NCI-H2227 treated with DMSO at 0.1 percent for 48 hours (cell line): ENCODE results near the gene VPS36.
"Not testable (repeated sequence)": the region's sequence is repeated elsewhere in the genome, so short reads cannot be mapped to it uniquely, and the experiment has no call there.

Experiments used
- DNase-seq: peaks from one replicate; lab custom pipeline; 2025; lab: John Stamatoyannopoulos, UW

The VPS36 gene

GRCh38 chr13:52446265-52446664 lies 4.2 kb downstream of the VPS36 start:
- DNase-seq, result no peak

DNA sequence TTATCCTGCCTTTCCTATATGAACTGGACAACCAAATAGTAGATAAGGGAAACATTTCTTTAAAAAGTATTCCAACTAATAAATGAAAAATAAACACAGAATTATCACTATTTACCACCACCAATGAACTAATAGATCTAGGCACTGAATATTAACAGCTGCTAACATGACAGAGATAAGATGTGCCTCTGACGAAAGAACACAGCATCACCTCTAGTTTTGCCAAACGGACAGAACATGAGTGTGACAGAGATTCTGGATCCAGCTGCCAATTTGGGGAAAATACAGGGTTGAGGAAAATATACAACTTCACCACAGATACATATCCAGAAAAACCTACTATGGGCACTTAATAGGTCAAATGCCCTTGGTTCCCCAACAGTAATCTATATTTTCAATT lies 18.0 kb downstream of the VPS36 start:
- DNase-seq, result no peak

DNA sequence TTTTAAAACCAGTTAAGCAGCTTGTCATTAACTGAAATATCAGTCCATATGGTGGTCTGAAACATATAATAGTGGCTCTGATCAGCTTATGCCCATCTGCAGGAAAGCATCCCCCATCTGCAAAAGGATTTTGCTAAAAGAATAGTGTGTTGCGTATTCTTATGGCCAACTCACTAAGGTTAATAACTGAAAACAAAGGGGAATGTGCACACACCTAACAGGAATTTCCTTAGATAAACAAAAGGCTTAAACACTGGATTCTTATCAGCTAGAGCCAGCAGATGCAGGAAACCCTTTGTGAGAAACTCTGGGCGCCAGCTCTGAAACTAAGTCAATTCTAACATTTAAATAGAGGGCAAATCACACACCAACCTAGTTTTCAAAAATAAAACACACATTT lies 22.1 kb downstream of the VPS36 start:
- DNase-seq, result no peak

DNA sequence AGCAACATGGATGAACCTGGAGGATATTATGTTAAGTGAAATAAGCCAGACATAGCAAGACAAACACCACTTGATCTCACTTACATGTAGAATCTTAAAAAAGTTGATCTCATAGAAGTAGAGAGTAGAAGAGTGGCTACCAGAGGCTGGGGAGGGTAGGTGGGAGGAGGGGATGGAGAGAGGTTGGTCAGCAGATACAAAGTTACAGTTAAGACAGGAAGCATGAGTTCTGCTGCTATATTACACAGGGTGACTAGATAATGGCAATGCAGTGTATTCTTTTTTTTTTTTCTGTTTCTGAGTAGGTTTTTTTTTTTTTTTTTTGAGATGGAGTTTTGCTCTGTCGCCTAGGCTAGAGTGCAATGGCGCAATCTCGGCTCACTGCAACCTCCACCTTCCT lies 29.2 kb downstream of the VPS36 start:
- DNase-seq, result no peak

GRCh38 chr13:52419080-52419479 lies 31.4 kb downstream of the VPS36 start:
- no peak for DNase-seq

- DNase-seq, result no peak
Observed at GRCh38 chr13:52414963-52415362, 35.5 kb downstream of the VPS36 start.

DNA sequence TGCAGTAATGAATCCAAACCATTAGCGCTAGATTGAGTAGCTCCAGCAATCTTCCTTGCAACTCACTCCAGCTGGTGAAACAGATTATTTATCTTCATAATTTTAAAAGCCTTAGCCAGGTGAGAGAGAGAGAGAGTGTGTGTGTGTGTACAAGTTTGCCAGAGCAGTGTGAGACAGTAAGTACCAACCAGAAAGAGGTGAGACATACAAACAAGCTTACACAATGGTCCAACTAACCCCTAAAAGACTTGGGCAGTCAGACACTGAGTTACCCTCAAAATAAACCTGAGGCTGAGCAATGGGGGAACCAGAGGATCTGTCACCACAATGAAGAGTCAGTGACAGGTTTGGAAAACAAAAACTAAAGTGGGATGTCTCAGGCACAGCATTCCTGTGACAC lies 36.4 kb downstream of the VPS36 start:
- no peak for DNase-seq

- DNase-seq, result no peak
Observed at GRCh38 chr13:52412128-52412527, 38.3 kb downstream of the VPS36 start.

DNA sequence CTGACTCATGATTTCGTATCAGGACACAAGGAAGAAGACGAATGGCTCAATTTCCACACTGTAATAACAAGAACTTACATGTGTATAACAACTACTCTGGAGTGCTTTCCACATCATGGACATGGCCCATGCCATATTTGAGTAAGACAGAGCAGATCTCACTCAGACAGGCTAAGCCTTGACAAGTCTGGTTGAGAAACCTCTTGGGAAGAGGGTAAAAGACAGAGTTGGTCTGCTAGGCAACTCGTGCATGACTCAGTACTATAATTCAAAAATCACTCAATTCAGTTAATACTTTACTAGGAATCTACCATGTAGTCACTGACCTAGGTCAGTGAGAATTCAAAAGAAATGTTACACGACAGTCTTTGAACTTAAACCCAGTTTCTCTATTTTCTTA lies 38.8 kb downstream of the VPS36 start:
- no peak for DNase-seq

DNA sequence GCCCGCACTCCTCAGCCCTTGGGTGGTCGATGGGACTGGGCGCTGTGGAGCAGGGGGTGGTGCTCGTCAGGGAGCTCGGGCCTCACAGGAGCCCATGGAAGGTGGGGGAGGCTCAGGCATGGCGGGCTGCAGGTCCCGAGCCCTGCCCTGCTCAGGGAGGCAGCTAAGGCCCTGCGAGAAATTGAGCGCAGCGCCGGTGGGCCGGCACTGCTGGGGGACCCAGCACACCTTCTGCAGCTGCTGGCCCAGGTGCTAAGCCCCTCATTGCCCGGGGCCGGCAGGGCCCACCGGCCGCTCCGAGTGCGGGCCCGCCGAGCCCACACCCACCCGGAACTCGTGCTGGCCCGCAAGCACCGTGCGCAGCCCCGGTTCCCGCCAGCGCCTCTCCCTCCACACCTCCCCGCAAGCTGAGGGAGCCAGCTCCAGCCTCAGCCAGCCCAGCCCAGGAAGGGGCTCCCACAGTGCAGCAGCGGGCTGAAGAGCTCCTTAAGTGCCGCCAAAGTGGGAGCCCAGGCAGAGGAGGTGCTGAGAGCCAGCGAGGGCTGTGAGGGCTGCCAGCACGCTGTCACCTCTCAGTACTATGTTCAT lies 42.3 kb downstream of the VPS36 start:
- DNase-seq, result not testable (repeated sequence)

DNA sequence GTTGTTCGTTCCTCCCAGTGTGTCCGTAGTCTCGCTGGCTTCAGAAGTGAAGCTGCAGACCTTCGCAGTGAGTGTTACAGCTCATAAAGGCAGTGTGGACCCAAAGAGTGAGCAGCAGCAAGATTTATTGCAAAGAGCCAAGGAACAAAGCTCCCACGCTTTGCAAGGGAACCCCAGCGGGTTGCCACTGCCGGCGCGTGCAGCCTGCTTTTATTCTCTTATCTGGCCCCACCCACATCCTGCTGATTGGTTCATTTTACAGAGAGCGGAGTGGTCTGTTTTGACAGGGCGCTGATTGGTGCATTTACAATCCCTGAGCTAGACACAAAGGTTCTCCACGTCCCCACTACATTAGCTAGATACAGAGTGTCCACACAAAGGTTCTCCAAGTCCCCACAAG lies 43.0 kb downstream of the VPS36 start:
- DNase-seq, result not testable (repeated sequence)

- DNase-seq, result no peak
Observed at GRCh38 chr13:52406629-52407028, 43.8 kb downstream of the VPS36 start.

GRCh38 chr13:52405767-52406494 lies 44.5 kb downstream of the VPS36 start, which contains the start of gene THSD1:
Gene THSD1, minus strand, starts transcription at chr13:52406172. Its CDS starts 3,572 bp downstream, at chr13:52402600.
- no peak for DNase-seq

GRCh38 chr13:52405369-52405766 lies 45.1 kb downstream of the VPS36 start:
- DNase-seq, result no peak

DNA sequence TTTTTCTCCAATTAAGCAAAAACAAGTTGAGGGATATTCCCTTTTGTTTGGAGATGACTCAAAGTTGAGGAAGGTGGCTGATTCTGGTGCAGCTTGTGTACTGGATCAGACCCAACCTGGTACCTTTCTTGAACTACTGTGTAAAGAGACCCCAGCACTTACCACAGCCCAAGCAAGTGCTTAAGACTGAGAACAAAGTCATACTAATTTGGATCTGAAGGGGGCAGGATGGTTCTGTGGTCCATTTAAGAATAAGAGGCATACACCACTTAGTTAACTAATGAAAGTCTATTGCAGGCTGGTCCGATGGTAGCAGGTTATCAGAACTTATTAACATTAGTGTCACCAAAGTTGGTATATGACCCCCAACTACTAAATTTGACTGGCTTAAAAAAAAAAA lies 50.7 kb downstream of the VPS36 start:
- DNase-seq, result no peak

DNA sequence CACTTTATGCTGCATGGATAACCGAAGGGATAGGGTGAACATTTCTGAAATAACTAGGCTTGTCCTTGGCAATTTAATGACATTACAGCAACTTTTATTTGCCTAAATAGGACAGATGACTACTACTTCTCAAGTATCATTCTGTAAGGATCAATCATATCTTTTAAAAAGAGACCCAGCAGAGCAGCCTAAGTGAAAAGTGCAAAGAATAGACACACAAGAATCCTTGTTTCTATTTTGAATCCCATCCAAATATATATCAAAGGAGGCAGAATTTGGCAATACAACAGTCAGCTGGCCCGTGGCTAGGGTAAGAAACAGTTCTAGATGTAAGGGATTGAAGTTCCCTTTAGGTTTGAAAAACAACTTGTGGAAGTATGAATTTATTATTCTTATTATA lies 51.4 kb downstream of the VPS36 start:
- DNase-seq, result no peak

DNA sequence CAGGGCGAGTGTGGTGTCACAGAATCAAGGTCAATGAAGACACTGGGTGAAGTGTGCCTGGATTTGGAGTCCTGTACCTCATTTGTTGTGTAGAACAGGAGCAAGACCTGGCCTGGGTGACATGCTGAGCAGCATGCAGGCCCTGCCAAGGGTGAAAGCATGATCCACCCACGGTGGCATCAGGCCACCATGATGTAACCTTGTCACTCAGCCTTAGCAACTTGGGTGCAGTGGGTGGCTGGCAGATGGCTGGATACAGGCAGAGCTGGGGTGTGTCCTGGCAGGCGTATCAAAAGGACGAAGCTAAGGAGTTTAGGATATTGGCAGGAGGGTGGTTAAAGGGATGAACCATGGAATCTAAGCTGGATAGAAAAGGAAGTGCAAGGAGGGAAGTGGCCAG lies 54.7 kb downstream of the VPS36 start:
- DNase-seq, result no peak

DNA sequence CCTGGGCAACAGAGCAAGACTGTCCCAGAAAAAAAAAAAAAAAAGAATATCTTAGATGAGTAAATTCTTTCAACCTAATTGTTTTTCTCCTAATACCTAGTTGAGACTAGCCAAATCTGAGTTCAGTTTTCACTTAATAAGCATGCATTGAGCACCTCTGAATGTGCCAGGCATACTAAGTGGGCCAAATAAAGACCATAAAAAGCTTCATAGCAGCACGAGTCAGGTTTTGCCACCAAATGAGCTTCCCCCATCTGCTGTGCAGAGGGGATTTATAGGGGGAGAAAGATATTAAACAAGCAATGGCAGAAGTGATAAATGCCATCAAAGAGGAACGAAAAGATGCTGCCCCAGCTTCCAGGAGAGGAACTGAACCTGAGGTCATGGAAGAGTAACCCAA lies 55.8 kb downstream of the VPS36 start:
- DNase-seq, result no peak

GRCh38 chr13:52393572-52394357 lies 56.7 kb downstream of the VPS36 start:
- no peak for DNase-seq

- no peak for DNase-seq
Observed at GRCh38 chr13:52387721-52388120, 62.7 kb downstream of the VPS36 start.

DNA sequence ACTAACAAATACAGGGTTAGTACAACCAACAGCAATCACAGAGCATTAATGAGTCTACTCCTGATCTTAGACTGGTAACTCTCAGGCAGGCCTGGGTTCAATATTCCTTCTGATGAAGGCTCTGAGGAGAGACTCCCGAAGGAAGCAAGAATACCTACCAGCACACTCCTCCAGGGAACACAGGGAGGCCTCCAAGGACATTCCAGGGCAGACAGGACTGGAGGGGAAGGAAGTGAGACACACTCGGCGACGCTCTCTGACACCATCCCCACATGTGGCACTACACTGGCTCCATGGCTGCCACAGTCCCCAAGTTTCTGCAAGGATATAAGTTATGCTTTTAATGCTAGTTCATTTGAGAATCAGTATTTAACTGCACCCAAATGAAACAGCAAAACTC lies 64.6 kb downstream of the VPS36 start:
- DNase-seq, result no peak

DNA sequence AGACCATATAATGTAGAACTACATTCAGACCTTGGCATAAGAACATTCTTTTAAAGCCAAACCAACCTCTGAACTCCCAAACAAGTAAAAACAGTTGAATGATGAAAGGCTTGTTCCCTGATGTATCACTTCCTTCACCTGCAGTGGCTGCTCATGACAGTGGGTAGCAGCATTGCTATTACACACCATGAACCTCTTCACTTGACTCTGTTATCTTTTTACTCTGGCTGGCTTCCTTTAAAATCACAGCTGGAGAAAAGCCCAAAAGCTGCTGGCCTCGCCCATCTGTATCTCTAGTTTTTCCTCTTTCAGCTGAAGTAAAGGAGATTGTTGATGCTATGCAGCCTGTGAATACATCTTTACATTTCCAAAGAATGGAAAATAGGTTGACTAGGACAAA lies 67.1 kb downstream of the VPS36 start:
- DNase-seq, result no peak

GRCh38 chr13:52378312-52378711 lies 72.1 kb downstream of the VPS36 start:
- no peak for DNase-seq
